Smooth muscle cell (in vitro differentiated cells): ENCODE measurements around the gene PRPF39. TPM values are rescaled to one million over a fixed set of nuclear protein-coding genes. Genes with fewer than 3 reads are reported as not detected.

Source experiments
- DNase-seq: peaks from one replicate; lab custom pipeline; 2025; ENCODE audit not compliant: unreplicated experiment; lab: John Stamatoyannopoulos, UW
- H2AFZ ChIP-seq: fragments of 200-600 bp; sonication (generic); 2 replicates; pipeline ENCODE4 v1.6.0; 2016; ENCODE audit warnings: antibody characterized with exemption, low read depth, mild to moderate bottlenecking
- H3F3A ChIP-seq: fragments of 200-600 bp; sonication (generic); 2 replicates; pipeline ENCODE4 v1.6.0; 2017; ENCODE audit warnings: antibody characterized with exemption, low read depth
- H3K27ac ChIP-seq: fragments of 200-600 bp; sonication (generic); 2 replicates; pipeline ENCODE4 v1.5.1; 2016; ENCODE audit warnings: low read depth, mild to moderate bottlenecking
- H3K27me3 ChIP-seq: fragments of 200-600 bp; sonication (generic); 2 replicates; pipeline ENCODE4 v1.6.1; 2016; ENCODE audit warnings: low read depth, mild to moderate bottlenecking
- H3K36me3 ChIP-seq: fragments of 200-600 bp; sonication (generic); 2 replicates; pipeline ENCODE4 v1.5.1; 2016; ENCODE audit warnings: low read depth
- H3K4me1 ChIP-seq: fragments of 200-600 bp; sonication (generic); 2 replicates; pipeline ENCODE4 v1.5.1; 2016; ENCODE audit warnings: low read depth
- H3K4me2 ChIP-seq: fragments of 200-600 bp; sonication (generic); 2 replicates; pipeline ENCODE4 v1.6.0; 2016; ENCODE audit warnings: mild to moderate bottlenecking
- H3K4me3 ChIP-seq: fragments of 200-600 bp; sonication (generic); 2 replicates; pipeline ENCODE4 v1.5.1; 2016; ENCODE audit warnings: mild to moderate bottlenecking
- H3K79me2 ChIP-seq: fragments of 200-600 bp; sonication (generic); 2 replicates; pipeline ENCODE4 v1.6.0; 2016; ENCODE audit warnings: low read depth, mild to moderate bottlenecking
- H3K9ac ChIP-seq: fragments of 200-600 bp; sonication (generic); 2 replicates; pipeline ENCODE4 v1.6.0; 2016; ENCODE audit warnings: low read depth
- H3K9me3 ChIP-seq: fragments of 200-600 bp; sonication (generic); replicated peaks from 2 replicates; pipeline ENCODE4 v1.5.1; 2016; ENCODE audit warnings: low read depth
- H4K20me1 ChIP-seq: fragments of 200-600 bp; sonication (generic); 2 replicates; pipeline ENCODE4 v1.6.0; 2016; ENCODE audit warnings: low read depth
- WGBS: methylation state at CpG from one replicate; pipeline ENCODE4 v1.1.7; 2016; ENCODE audit warnings: low lambda C conversion rate; 5-methylcytosine and 5-hydroxymethylcytosine counted together
- polyA plus RNA-seq: library from polyadenylated mRNA; unstranded; fragments of >200 nt; fragmentation: Nextera tagmentation; extraction: Ambion mirVana; gene quantifications from 2 replicates; pipeline ENCODE4 v1.2.1, GENCODE V29; 2016
- total RNA-seq: library from RNA; depleted of rRNA; stranded (reverse); fragments of >200 nt; gene quantifications from 2 replicates; pipeline ENCODE4 v1.2.3, GENCODE V29; 2014
- TF ChIP-seq, protein P1 (sequence below): fragments of 200-600 bp; sonication (generic); IDR thresholded peaks from 2 replicates; pipeline ENCODE4 v1.5.1; 2017; ENCODE audit warnings: borderline replicate concordance, mild to moderate bottlenecking, antibody characterized with exemption; ENCODE audit not compliant: insufficient read depth, poor library complexity, severe bottlenecking

The PRPF39 gene
- total and polyA plus RNA-seq, 2 experiments from 2014 or later, result 12.7 to 28.0 TPM

DNA sequence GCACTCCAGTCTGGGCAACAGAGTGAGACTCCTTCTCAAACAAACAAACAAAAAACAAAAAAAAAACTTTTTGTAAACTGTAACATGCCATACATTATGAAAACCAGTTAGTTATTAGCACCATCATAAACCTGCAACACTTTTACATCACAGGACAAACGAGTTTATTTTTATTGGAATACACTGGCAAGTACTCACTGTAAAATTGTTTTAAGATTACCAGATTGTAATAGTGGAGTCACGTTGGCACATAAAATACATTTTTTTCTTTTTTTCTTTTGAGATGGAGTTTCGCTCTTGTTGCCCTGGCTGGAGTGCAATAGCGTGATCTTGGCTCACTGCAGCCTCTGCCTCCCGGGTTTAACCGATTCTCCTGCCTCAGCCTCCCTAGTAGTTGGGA, 34.7 kb downstream of the PRPF39 start:
- peaks cover 19% of the 10 kb centered on the region for H3K36me3 ChIP-seq
- WGBS, result 97% methylated on average over 6 of the region's 6 CpGs
- TF ChIP-seq, protein P1, sequence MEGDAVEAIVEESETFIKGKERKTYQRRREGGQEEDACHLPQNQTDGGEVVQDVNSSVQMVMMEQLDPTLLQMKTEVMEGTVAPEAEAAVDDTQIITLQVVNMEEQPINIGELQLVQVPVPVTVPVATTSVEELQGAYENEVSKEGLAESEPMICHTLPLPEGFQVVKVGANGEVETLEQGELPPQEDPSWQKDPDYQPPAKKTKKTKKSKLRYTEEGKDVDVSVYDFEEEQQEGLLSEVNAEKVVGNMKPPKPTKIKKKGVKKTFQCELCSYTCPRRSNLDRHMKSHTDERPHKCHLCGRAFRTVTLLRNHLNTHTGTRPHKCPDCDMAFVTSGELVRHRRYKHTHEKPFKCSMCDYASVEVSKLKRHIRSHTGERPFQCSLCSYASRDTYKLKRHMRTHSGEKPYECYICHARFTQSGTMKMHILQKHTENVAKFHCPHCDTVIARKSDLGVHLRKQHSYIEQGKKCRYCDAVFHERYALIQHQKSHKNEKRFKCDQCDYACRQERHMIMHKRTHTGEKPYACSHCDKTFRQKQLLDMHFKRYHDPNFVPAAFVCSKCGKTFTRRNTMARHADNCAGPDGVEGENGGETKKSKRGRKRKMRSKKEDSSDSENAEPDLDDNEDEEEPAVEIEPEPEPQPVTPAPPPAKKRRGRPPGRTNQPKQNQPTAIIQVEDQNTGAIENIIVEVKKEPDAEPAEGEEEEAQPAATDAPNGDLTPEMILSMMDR, result no peak

DNA sequence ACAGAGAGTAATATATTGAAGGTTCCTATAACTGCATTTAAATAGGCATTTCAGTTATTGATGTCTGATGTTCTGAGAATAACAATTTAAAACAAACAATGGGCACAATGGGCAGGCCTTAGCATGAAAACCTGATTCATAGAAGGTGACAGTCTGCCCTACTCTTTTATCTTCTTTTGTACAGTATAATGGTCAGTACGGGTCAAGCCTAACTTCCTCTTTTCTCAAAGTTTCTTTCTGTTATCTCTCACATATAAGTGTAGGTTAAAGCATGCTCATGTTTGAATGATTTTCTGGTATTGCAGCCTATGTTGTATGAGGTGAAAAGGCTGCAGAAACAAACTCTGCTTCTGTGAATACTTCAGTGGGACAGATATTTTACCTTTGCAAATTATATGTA, 36.2 kb downstream of the PRPF39 start:
- Histone ChIP-seq H3K4me2 (no peak overlapping the region), H3K9ac (no peak overlapping the region), H3K9me3 (no peaks in the 10 kb centered on the region), H3K27me3 (no peaks in the 10 kb centered on the region), H3K4me1 (no peaks in the 10 kb centered on the region), H3F3A (no peaks in the 10 kb centered on the region), H3K4me3 (no peak overlapping the region), H3K36me3 (peaks cover 15% of the 10 kb centered on the region), H2AFZ (no peak overlapping the region), H4K20me1 (peaks cover 2% of the 10 kb centered on the region), H3K79me2 (peaks cover 7% of the 10 kb centered on the region), H3K27ac (no peak overlapping the region)
- no peak for DNase-seq
- 92% methylated on average over 1 of the region's 1 CpG for WGBS
- TF ChIP-seq, protein P1, result no peak

More for the DNA sequence above, 34.7 kb downstream of the PRPF39 start:
- no peaks in the 10 kb centered on the region for H3K27me3 ChIP-seq
- peaks cover 2% of the 10 kb centered on the region for H4K20me1 ChIP-seq
- no peak overlapping the region for H3K4me3 ChIP-seq
- peaks cover 3% of the 10 kb centered on the region for H3K79me2 ChIP-seq
- H3K9me3 ChIP-seq, result no peaks in the 10 kb centered on the region
- H2AFZ ChIP-seq, result no peak overlapping the region
- H3K4me1 ChIP-seq, result no peaks in the 10 kb centered on the region
- H3K9ac ChIP-seq, result no peak overlapping the region
- H3K27ac ChIP-seq, result no peak overlapping the region
- peaks cover 9% of the 10 kb centered on the region for H3F3A ChIP-seq
- no peak overlapping the region for H3K4me2 ChIP-seq
- DNase-seq, result no peak

DNA sequence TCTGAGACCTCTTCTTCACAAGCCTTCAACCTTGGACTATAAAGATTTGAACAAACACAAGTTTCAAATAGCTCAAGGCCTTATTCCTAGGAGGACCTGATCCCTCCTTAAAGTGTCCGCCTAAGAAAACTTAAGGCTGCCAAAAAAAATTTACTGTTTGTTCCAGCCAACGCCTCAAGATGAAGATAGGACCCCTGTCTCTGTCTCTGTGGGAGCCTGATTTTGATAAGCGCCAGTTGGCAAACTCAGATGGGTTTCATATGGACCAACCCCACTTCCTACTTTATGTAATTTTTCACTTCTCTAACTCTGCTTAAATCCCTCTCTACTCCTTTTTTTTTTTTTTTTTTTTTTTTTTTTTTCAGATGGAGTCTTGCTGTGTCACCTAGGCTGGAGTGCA, 39.4 kb downstream of the PRPF39 start:
- no peak overlapping the region for H3K9ac ChIP-seq
- peaks cover 16% of the 10 kb centered on the region for H3K79me2 ChIP-seq
- H3K36me3 ChIP-seq, result peaks cover 7% of the 10 kb centered on the region
- DNase-seq, result no peak
- H3F3A ChIP-seq, result no peaks in the 10 kb centered on the region
- H3K27ac ChIP-seq, result no peak overlapping the region
- H3K4me3 ChIP-seq, result no peak overlapping the region
- H4K20me1 ChIP-seq, result no peaks in the 10 kb centered on the region
- 95% methylated on average over 3 of the region's 3 CpGs for WGBS
- H2AFZ ChIP-seq, result no peak overlapping the region
- TF ChIP-seq, protein P1, result no peak
- H3K4me2 ChIP-seq, result no peak overlapping the region
- H3K27me3 ChIP-seq, result no peaks in the 10 kb centered on the region
- H3K4me1 ChIP-seq, result no peaks in the 10 kb centered on the region
- H3K9me3 ChIP-seq, result no peaks in the 10 kb centered on the region

DNA sequence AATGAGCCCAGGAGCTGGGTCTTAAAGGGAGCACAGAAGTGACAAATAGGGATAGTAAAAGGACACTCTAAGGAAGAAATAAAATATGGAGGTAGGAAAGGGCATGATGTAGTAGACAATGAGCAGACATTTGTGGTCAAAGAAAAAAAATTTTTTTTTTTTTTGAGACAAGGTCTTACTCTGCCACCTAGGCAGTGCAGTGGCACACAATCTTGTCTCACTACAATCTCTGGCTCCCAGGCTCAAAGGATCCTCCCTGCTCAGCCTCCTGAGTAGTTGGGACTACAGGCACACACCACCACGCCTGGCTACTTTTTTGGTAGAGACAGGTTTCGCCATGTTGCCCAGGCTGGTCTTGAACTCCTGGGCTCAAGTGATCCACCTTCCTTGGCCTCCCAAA, 41.8 kb downstream of the PRPF39 start:
- 97% methylated on average over 2 of the region's 2 CpGs for WGBS
- H3K36me3 ChIP-seq, result peaks cover 7% of the 10 kb centered on the region

More for the DNA sequence above, 41.8 kb downstream of the PRPF39 start:
- H3K4me3 ChIP-seq, result no peak overlapping the region
- no peak overlapping the region for H2AFZ ChIP-seq
- H3K27me3 ChIP-seq, result no peaks in the 10 kb centered on the region
- H3K9me3 ChIP-seq, result no peaks in the 10 kb centered on the region
- no peak overlapping the region for H3K27ac ChIP-seq
- TF ChIP-seq, protein P1, result no peak
- H3K79me2 ChIP-seq, result peaks cover 28% of the 10 kb centered on the region
- no peak overlapping the region for H3K4me2 ChIP-seq
- peaks cover 5% of the 10 kb centered on the region for H4K20me1 ChIP-seq
- H3F3A ChIP-seq, result no peaks in the 10 kb centered on the region
- H3K4me1 ChIP-seq, result peaks cover 5% of the 10 kb centered on the region
- H3K9ac ChIP-seq, result no peak overlapping the region
- DNase-seq, result no peak
